H9 (cell line): ENCODE results near the gene UBR2. TPM values are rescaled to one million over a fixed set of nuclear protein-coding genes. Genes with fewer than 3 reads are reported as not detected.
"Not testable (repeated sequence)": the region's sequence is repeated elsewhere in the genome, so short reads cannot be mapped to it uniquely, and the experiment has no call there.

Experiments
- DNase-seq: peaks from one replicate; pipeline ENCODE4 v3.0.0-alpha.2; 2017
- H2AFZ ChIP-seq: one replicate; pipeline ENCODE4 v1.6.1; 2013; ENCODE audit warnings: mild to moderate bottlenecking, low read length, control low read depth, moderate library complexity
- H2AK5ac ChIP-seq: 2 replicates; pipeline ENCODE4 v1.6.1; 2013; ENCODE audit warnings: low read length, control low read depth, mixed read lengths; ENCODE audit not compliant: insufficient read length
- H2BK120ac ChIP-seq: one replicate; pipeline ENCODE4 v1.6.1; 2013; ENCODE audit warnings: low read depth, mild to moderate bottlenecking, low read length, control low read depth, inconsistent platforms; ENCODE audit not compliant: poor library complexity, severe bottlenecking
- H2BK12ac ChIP-seq: 2 replicates; pipeline ENCODE4 v1.6.1; 2013; ENCODE audit warnings: low read length, control low read depth, mixed read lengths, low read depth; ENCODE audit not compliant: insufficient read length
- H2BK15ac ChIP-seq: 2 replicates; pipeline ENCODE4 v1.6.1; 2013; ENCODE audit warnings: low read depth, low read length, control low read depth
- H2BK20ac ChIP-seq: one replicate; pipeline ENCODE4 v1.6.1; 2013; ENCODE audit warnings: low read depth, mild to moderate bottlenecking, low read length, control low read depth, inconsistent platforms; ENCODE audit not compliant: poor library complexity, severe bottlenecking
- H2BK5ac ChIP-seq: 2 replicates; pipeline ENCODE4 v1.6.1; 2013; ENCODE audit warnings: low read length, control low read depth, mixed read lengths; ENCODE audit not compliant: insufficient read length
- H3K14ac ChIP-seq: 2 replicates; pipeline ENCODE4 v1.6.1; 2013; ENCODE audit warnings: low read length, control low read depth; ENCODE audit not compliant: insufficient read depth
- H3K18ac ChIP-seq: 2 replicates; pipeline ENCODE4 v1.6.1; 2013; ENCODE audit warnings: low read depth, mild to moderate bottlenecking, mixed read lengths, low read length, control low read depth; ENCODE audit not compliant: insufficient read length
- H3K23ac ChIP-seq: 2 replicates; pipeline ENCODE4 v1.6.1; 2013; ENCODE audit warnings: low read length, control low read depth, mixed read lengths, low read depth; ENCODE audit not compliant: insufficient read length
- H3K23me2 ChIP-seq: 2 replicates; pipeline ENCODE4 v1.6.1; 2013; ENCODE audit warnings: low read depth, mild to moderate bottlenecking, mixed read lengths, low read length, control low read depth; ENCODE audit not compliant: insufficient read length, poor library complexity, severe bottlenecking
- H3K27ac ChIP-seq: 2 replicates; pipeline ENCODE4 v1.5.1; 2013; ENCODE audit warnings: low read length, control low read depth, mixed read lengths, low read depth; ENCODE audit not compliant: insufficient read length
- H3K27me3 ChIP-seq: 2 replicates; pipeline ENCODE4 v1.6.1; 2013; ENCODE audit warnings: low read length, control low read depth, inconsistent platforms; ENCODE audit not compliant: insufficient read depth
- H3K4ac ChIP-seq: 2 replicates; pipeline ENCODE4 v1.6.1; 2013; ENCODE audit warnings: low read depth, mild to moderate bottlenecking, control low read depth, inconsistent platforms, low read length, moderate library complexity
- H3K4me1 ChIP-seq: 2 replicates; pipeline ENCODE4 v1.6.1; 2013; ENCODE audit warnings: low read length, control low read depth, inconsistent platforms; ENCODE audit not compliant: insufficient read depth
- H3K4me2 ChIP-seq: 2 replicates; pipeline ENCODE4 v1.6.1; 2013; ENCODE audit warnings: low read length, control low read depth, mixed read lengths; ENCODE audit not compliant: insufficient read length, insufficient read depth
- H3K56ac ChIP-seq: 2 replicates; pipeline ENCODE4 v1.6.1; 2013; ENCODE audit warnings: low read depth, mild to moderate bottlenecking, mixed read lengths, low read length, control low read depth; ENCODE audit not compliant: insufficient read length
- H3K79me1 ChIP-seq: 2 replicates; pipeline ENCODE4 v1.6.1; 2013; ENCODE audit warnings: low read depth, mild to moderate bottlenecking, moderate library complexity, low read length, control low read depth, inconsistent platforms; ENCODE audit not compliant: insufficient read depth, poor library complexity, severe bottlenecking
- H3K79me2 ChIP-seq: 2 replicates; pipeline ENCODE4 v1.6.1; 2013; ENCODE audit warnings: low read length, control low read depth, inconsistent platforms; ENCODE audit not compliant: insufficient read depth
- H3K9ac ChIP-seq: 2 replicates; pipeline ENCODE4 v1.6.1; 2013; ENCODE audit warnings: low read length, control low read depth, mixed read lengths; ENCODE audit not compliant: insufficient read length; ENCODE audit errors: extremely low read depth
- H3K9me3 ChIP-seq: one replicate; pipeline ENCODE4 v1.6.1; 2013; ENCODE audit warnings: low read depth, low read length, inconsistent platforms; ENCODE audit not compliant: control insufficient read depth
- H3T11ph ChIP-seq: one replicate; pipeline ENCODE4 v1.6.1; 2013; ENCODE audit warnings: mild to moderate bottlenecking, low read length, control low read depth, inconsistent platforms
- H4K20me1 ChIP-seq: one replicate; pipeline ENCODE4 v1.6.1; 2013; ENCODE audit not compliant: control insufficient read depth, insufficient read length, insufficient read depth
- H4K5ac ChIP-seq: 2 replicates; pipeline ENCODE4 v1.6.1; 2013; ENCODE audit warnings: low read depth, mild to moderate bottlenecking, mixed read lengths, low read length, control low read depth; ENCODE audit not compliant: insufficient read length
- H4K8ac ChIP-seq: replicated peaks from 2 replicates; pipeline ENCODE4 v1.6.1; 2013; ENCODE audit warnings: low read length, control low read depth, mixed read lengths, low read depth; ENCODE audit not compliant: insufficient read length
- H4K91ac ChIP-seq: 2 replicates; pipeline ENCODE4 v1.6.1; 2013; ENCODE audit warnings: low read depth, mild to moderate bottlenecking, moderate library complexity, mixed read lengths, low read length, control low read depth; ENCODE audit not compliant: insufficient read length
- H3K27ac Mint-ChIP-seq, 3 experiments: 2 replicates in 2 of 3; 3 replicates in 1 of 3; pipeline ENCODE4 v1.8.0; 2020 to 2021; ENCODE audit warnings: mixed read lengths in 3 of 3, mild to moderate bottlenecking in 1 of 3, moderate library complexity in 1 of 3
- H3K27me3 Mint-ChIP-seq: 2 replicates; pipeline ENCODE4 v1.8.0; 2021; ENCODE audit warnings: low read depth, mild to moderate bottlenecking, moderate library complexity, mixed read lengths
- H3K36me3 Mint-ChIP-seq, 3 experiments: 2 replicates in 2 of 3; 3 replicates in 1 of 3; pipeline ENCODE4 v1.8.0; 2020 to 2021; ENCODE audit warnings: low read depth in 3 of 3, mixed read lengths in 3 of 3; ENCODE audit not compliant: insufficient read depth in 1 of 3
- H3K4me1 Mint-ChIP-seq, 2 experiments: 2 replicates each; pipeline ENCODE4 v1.8.0; 2020; ENCODE audit warnings: mixed read lengths in 2 of 2
- H3K4me3 Mint-ChIP-seq, 2 experiments: 2 replicates in 1 of 2; 3 replicates in 1 of 2; pipeline ENCODE4 v1.8.0; 2020 to 2021; ENCODE audit warnings: mild to moderate bottlenecking in 2 of 2, mixed read lengths in 2 of 2, moderate library complexity in 1 of 2
- H3K9me3 Mint-ChIP-seq, 2 experiments: 2 replicates in 1 of 2; 3 replicates in 1 of 2; pipeline ENCODE4 v1.8.0; 2020; ENCODE audit warnings: mild to moderate bottlenecking in 2 of 2, mixed read lengths in 2 of 2, moderate library complexity in 1 of 2
- WGBS: extraction: QIAGEN DNeasy Blood & Tissue Kit; methylation state at CpG from one replicate; pipeline ENCODE4 v1.1.7; 2013; ENCODE audit warnings: missing lambda C conversion rate, low lambda C conversion rate, mixed read lengths; ENCODE audit not compliant: insufficient read length; ENCODE audit errors: extremely low coverage; 5-methylcytosine and 5-hydroxymethylcytosine counted together
- total RNA-seq: library from RNA; stranded (reverse); gene quantifications from 2 replicates; pipeline ENCODE4 v1.2.1, GENCODE V29; 2021
- TF ChIP-seq, protein P1 (sequence below): fragments of 200-600 bp; sonication (generic); conservative IDR thresholded peaks from 3 replicates; pipeline ENCODE4 v1.8.0; 2021; ENCODE audit warnings: antibody characterized with exemption, mild to moderate bottlenecking

UBR2 gene
- total RNA-seq, 1 experiment from 2014 or later = 18.7 TPM

DNA sequence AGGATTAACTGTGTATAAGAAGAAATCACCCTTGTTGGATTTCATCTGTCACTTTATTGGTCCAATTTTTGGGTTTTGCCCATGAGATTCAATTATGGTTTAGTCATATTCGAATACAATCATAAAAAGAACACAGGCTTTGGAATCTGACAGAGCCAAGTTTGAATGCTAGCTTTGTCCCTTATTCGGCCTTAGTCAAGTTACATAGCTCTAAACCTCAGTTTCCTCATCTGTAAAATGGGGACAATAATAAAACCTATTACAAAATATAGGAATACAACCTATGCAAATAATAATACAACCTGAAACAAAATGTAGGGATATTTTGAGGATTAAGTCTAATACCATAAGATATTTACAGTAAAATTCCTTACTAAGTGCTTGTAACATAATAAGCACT, 100.9 kb downstream of the UBR2 start:
- Histone ChIP-seq H2BK5ac (no peak overlapping the region), H3K18ac (no peak overlapping the region), H3K14ac (no peak overlapping the region), H3K9me3 (no peaks in the 10 kb centered on the region), H3K4ac (no peak overlapping the region), H4K20me1 (no peaks in the 10 kb centered on the region), H2BK120ac (no peak overlapping the region), H2AK5ac (no peak overlapping the region), H2BK15ac (no peak overlapping the region), H3K56ac (no peak overlapping the region), H3K4me2 (no peak overlapping the region), H4K5ac (no peak overlapping the region), H3K27ac (no peak overlapping the region), H2BK20ac (no peak overlapping the region), H3K79me1 (no peaks in the 10 kb centered on the region), H4K8ac (no peak overlapping the region), H2AFZ (no peak overlapping the region), H3T11ph (no peak overlapping the region), H3K23ac (no peak overlapping the region), H3K4me1 (no peaks in the 10 kb centered on the region), H3K9ac (no peak overlapping the region), H3K27me3 (no peaks in the 10 kb centered on the region), H4K91ac (no peak overlapping the region), H2BK12ac (no peak overlapping the region), H3K79me2 (no peaks in the 10 kb centered on the region), H3K23me2 (no peaks in the 10 kb centered on the region)
- no CpG with 5 or more reads among the region's 2 CpGs for WGBS
- TF ChIP-seq, protein P1, sequence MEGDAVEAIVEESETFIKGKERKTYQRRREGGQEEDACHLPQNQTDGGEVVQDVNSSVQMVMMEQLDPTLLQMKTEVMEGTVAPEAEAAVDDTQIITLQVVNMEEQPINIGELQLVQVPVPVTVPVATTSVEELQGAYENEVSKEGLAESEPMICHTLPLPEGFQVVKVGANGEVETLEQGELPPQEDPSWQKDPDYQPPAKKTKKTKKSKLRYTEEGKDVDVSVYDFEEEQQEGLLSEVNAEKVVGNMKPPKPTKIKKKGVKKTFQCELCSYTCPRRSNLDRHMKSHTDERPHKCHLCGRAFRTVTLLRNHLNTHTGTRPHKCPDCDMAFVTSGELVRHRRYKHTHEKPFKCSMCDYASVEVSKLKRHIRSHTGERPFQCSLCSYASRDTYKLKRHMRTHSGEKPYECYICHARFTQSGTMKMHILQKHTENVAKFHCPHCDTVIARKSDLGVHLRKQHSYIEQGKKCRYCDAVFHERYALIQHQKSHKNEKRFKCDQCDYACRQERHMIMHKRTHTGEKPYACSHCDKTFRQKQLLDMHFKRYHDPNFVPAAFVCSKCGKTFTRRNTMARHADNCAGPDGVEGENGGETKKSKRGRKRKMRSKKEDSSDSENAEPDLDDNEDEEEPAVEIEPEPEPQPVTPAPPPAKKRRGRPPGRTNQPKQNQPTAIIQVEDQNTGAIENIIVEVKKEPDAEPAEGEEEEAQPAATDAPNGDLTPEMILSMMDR = no peak
- Mint-ChIP-seq H3K4me3 (no peak overlapping the region), H3K27me3 (no peaks in the 10 kb centered on the region), H3K27ac (no peak overlapping the region), H3K4me1 (no peaks in the 10 kb centered on the region), H3K36me3 (peaks cover 6 to 55% (median 42%) of the 10 kb centered on the region in 3 experiments; a peak in 6 of 7 replicates), H3K9me3 (no peaks in the 10 kb centered on the region)
- DNase-seq = no peak

DNA sequence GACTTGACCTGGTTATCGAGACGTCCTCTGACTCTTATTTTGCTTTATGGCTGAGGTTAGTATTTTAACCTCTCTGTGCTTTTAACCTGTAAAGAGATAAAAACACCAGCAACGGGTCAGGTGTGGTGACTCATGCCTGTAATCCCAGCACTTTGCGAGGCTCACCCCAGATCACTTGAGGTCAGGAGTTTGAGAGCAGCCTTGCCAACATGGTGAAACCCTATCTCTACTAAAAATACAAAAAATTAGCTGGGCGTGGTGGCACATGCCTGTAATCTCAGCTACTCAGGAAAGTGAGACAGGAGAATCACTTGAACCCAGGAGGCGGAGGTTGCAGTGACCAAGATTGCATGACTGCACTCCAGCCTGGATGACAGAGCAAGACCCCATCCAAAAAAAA, 110.5 kb downstream of the UBR2 start:
- H2AFZ ChIP-seq, DNase-seq, H3K9ac ChIP-seq, H3K14ac ChIP-seq, H3K27me3 ChIP-seq, H3K18ac ChIP-seq, H3K27me3 Mint-ChIP-seq, H3K9me3 Mint-ChIP-seq, H3K4me1 Mint-ChIP-seq, H2BK12ac ChIP-seq, H4K5ac ChIP-seq, H4K8ac ChIP-seq, H3K9me3 ChIP-seq, H3K27ac Mint-ChIP-seq, H2BK120ac ChIP-seq, H3K4me1 ChIP-seq, H3K27ac ChIP-seq, H3K4me3 Mint-ChIP-seq, H3K56ac ChIP-seq, H4K91ac ChIP-seq, H3K79me1 ChIP-seq, H4K20me1 ChIP-seq, H2BK15ac ChIP-seq, H3K23ac ChIP-seq, H3K79me2 ChIP-seq, H3T11ph ChIP-seq, H2AK5ac ChIP-seq, H2BK20ac ChIP-seq, H2BK5ac ChIP-seq, H3K23me2 ChIP-seq, H3K4me2 ChIP-seq, H3K4ac ChIP-seq: not testable (repeated sequence)
- no CpG with 5 or more reads among the region's 6 CpGs for WGBS
- peaks cover 14 to 85% (median 69%) of the 10 kb centered on the region in 3 experiments; a peak in 6 of 7 replicates for H3K36me3 Mint-ChIP-seq
